Lung (tissue), 12 donors: ENCODE measurements around the gene RXRG. TPM values are rescaled to one million over a fixed set of nuclear protein-coding genes. Genes with fewer than 3 reads are reported as not detected.

ENCODE experiments used
- ATAC-seq: fragments of 200-7000 bp; cut with Tn5 transposase; one replicate; pipeline ENCODE4 v1.9.1; 2020; ENCODE audit warnings: moderate number of reproducible peaks; ENCODE audit not compliant: insufficient read depth, low FRiP score
- DNase-seq, 3 donors: peaks; one replicate each; pipeline ENCODE4 v3.0.0-alpha.2; 2013 to 2017
- H3K27ac ChIP-seq, 2 donors: one replicate each; pipeline ENCODE4 v1.5.1; 2013; ENCODE audit warnings: mild to moderate bottlenecking in 2 of 2, moderate library complexity in 2 of 2, control low read depth in 1 of 2, inconsistent platforms in 1 of 2, low read depth in 1 of 2, low read length in 1 of 2
- H3K27me3 ChIP-seq, 3 donors: one replicate each; pipeline ENCODE4 v1.5.1; 2013; ENCODE audit warnings: low read length in 2 of 3; ENCODE audit not compliant: control insufficient read depth in 3 of 3, insufficient read depth in 3 of 3
- H3K36me3 ChIP-seq, 4 donors: one replicate each; pipeline ENCODE4 v1.5.1; 2013; ENCODE audit warnings: low read length in 4 of 4, mild to moderate bottlenecking in 1 of 4, moderate library complexity in 1 of 4; ENCODE audit not compliant: control insufficient read depth in 4 of 4, insufficient read depth in 4 of 4
- H3K4me1 ChIP-seq, 5 donors: one replicate each; pipeline ENCODE4 v1.5.1; 2013; ENCODE audit warnings: low read length in 5 of 5, mild to moderate bottlenecking in 2 of 5, moderate library complexity in 1 of 5; ENCODE audit not compliant: control insufficient read depth in 5 of 5, insufficient read depth in 5 of 5
- H3K4me3 ChIP-seq: one replicate; pipeline ENCODE4 v1.5.1; 2013; ENCODE audit warnings: mild to moderate bottlenecking, control low read depth, moderate library complexity
- H3K9ac ChIP-seq, 2 donors: one replicate each; pipeline ENCODE4 v1.5.1; 2013; ENCODE audit warnings: low read length in 2 of 2, control low read depth in 1 of 2; ENCODE audit not compliant: insufficient read depth in 1 of 2
- H3K9me3 ChIP-seq, 4 donors: one replicate each; pipeline ENCODE4 v1.5.1; 2013; ENCODE audit warnings: low read length in 3 of 4, mild to moderate bottlenecking in 1 of 4, moderate library complexity in 1 of 4; ENCODE audit not compliant: control insufficient read depth in 4 of 4, insufficient read depth in 3 of 4
- CTCF ChIP-seq: IDR thresholded peaks from 2 replicates; pipeline ENCODE4 v1.5.1; 2012; ENCODE audit warnings: mild to moderate bottlenecking; ENCODE audit errors: control extremely low read depth, extremely low read depth
- WGBS, 2 donors: extraction: QIAGEN DNeasy Blood & Tissue Kit; methylation state at CpG; one replicate each; pipeline ENCODE4 v1.1.7; 2013; 5-methylcytosine and 5-hydroxymethylcytosine counted together
- polyA plus RNA-seq, 2 donors: library from polyadenylated mRNA; stranded (reverse); fragments of 200-250 nt; gene quantifications; one replicate each; pipeline ENCODE4 v1.2.1, GENCODE V29; 2013
- total RNA-seq, 2 donors: library from RNA; depleted of rRNA in 1 of 2; stranded (reverse); fragments of >200 nt in 1 of 2; gene quantifications; one replicate each; pipeline ENCODE4 v1.2.1, GENCODE V29; 2014 to 2021
- donor health status: control.
- donor health status: control.
- donor health status: Bipolar disorder and iron deficiency.
- donor health status: healthy.
- donor health status: DM: yes; HTN: yes; CAD: no.

Gene RXRG
- total and polyA plus RNA-seq, 4 donors, result 0.55 to 3.0 (median 1.7) TPM

GRCh38 chr1:165392634-165393571 lies 52.0 kb downstream of the RXRG start:
- no peaks in the 10 kb centered on the region for H3K9me3 ChIP-seq
- ATAC-seq (peak; percentile 88), DNase-seq (peak; percentile 84 to 89 (median 85))
- 16% methylated on average over 19 of the region's 19 CpGs for WGBS, 2 donors
- peak overlapping the region; percentile 4 for H3K4me3 ChIP-seq
- H3K9ac ChIP-seq, result no peak overlapping the region
- no peaks in the 10 kb centered on the region for H3K36me3 ChIP-seq
- peaks cover 0 to 4% (median 0%) of the 10 kb centered on the region in 3 donors for H3K27me3 ChIP-seq
- peaks cover 0 to 13% (median 2%) of the 10 kb centered on the region in 5 donors for H3K4me1 ChIP-seq
- H3K27ac ChIP-seq, result no peak overlapping the region
- peak; percentile 92 for TF ChIP-seq CTCF

GRCh38 chr1:165389609-165390008 lies 55.3 kb downstream of the RXRG start:
- no peak overlapping the region for H3K9ac ChIP-seq
- H3K36me3 ChIP-seq, result no peaks in the 10 kb centered on the region
- H3K27me3 ChIP-seq, result peaks cover 0 to 4% (median 0%) of the 10 kb centered on the region in 3 donors
- no peak overlapping the region for H3K27ac ChIP-seq
- ATAC-seq (no peak), DNase-seq (no peak)
- TF ChIP-seq CTCF, result no peak
- H3K4me3 ChIP-seq, result no peak overlapping the region
- H3K9me3 ChIP-seq, result no peaks in the 10 kb centered on the region
- WGBS, 2 donors, result 52 to 74% methylated on average over 2 of the region's 2 CpGs
- H3K4me1 ChIP-seq, result peaks cover 0 to 7% (median 0%) of the 10 kb centered on the region in 5 donors

DNA sequence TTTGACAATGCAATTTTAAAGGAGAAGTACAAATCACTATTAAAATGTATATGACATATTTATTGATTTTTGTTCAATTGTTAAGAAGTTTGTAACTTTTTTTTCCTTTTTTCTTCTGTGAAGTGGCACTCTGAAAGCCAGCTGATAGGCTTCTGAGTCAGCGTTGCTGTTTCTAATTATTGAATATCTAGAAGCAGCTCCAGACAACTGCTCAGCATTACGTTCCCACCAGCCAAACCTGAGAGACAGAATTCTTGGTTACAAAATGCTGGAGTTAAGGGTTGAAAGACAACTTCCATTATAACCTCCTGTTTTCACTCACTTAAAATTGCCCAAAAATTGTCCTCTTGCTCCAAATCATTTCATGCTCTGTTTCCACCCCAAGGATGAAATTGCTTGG lies 57.0 kb downstream of the RXRG start:
- Histone ChIP-seq H3K4me3 (no peak overlapping the region), H3K36me3 (no peaks in the 10 kb centered on the region), H3K27ac (no peak overlapping the region), H3K27me3 (peaks cover 0 to 4% (median 0%) of the 10 kb centered on the region in 3 donors), H3K4me1 (peaks cover 0 to under 1% (median 0%) of the 10 kb centered on the region in 5 donors), H3K9ac (no peak overlapping the region), H3K9me3 (no peaks in the 10 kb centered on the region)
- no peak for TF ChIP-seq CTCF
- 71 to 80% methylated on average over 2 of the region's 2 CpGs for WGBS, 2 donors
- ATAC-seq (no peak), DNase-seq (no peak)
